NCI-H146 treated with DMSO at 0.1 percent for 48 hours (cell line): Measurements from ENCODE around the gene MAP4K4.
"Not testable (repeated sequence)": the region's sequence is repeated elsewhere in the genome, so short reads cannot be mapped to it uniquely, and the experiment has no call there.

Experiments
- DNase-seq: peaks from one replicate; lab custom pipeline; 2025; ENCODE audit not compliant: unreplicated experiment; lab: John Stamatoyannopoulos, UW

Gene MAP4K4

GRCh38 chr2:101741775-101742520 is 44.4 kb downstream of the MAP4K4 start:
- DNase-seq: no peak

DNA sequence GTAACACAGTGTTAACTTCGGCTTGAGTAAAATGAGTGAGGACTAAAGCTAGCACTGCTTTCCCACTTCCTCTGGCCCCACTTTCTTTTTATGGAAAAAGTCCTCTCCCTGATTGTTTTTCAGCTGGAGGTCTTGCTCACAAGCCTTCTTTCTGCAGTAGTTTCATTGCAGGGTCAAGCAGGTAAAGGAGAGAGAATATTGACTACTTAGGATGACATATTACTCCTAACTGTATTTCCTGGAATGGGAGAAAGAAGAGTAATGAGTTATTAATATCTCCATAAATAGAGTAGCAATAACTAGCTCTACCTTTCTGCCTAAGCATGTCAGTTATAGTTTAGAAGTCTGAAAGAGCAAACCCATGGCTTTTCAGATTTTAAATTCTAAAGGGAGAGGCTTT is 45.0 kb downstream of the MAP4K4 start:
- DNase-seq: no peak

- no peak for DNase-seq
These were observed 45.8 kb downstream of the MAP4K4 start for GRCh38 chr2:101743288-101743687.

GRCh38 chr2:101744832-101745231 is 47.3 kb downstream of the MAP4K4 start:
- no peak for DNase-seq

GRCh38 chr2:101745711-101746694 is 48.5 kb downstream of the MAP4K4 start:
- DNase-seq: no peak

- no peak for DNase-seq
These were observed 50.5 kb downstream of the MAP4K4 start for GRCh38 chr2:101748000-101748399.

GRCh38 chr2:101748462-101748861 is 51.0 kb downstream of the MAP4K4 start:
- DNase-seq: not testable (repeated sequence)

- no peak for DNase-seq
These were observed 53.2 kb downstream of the MAP4K4 start for GRCh38 chr2:101750688-101751087.

- DNase-seq: no peak
These were observed 53.8 kb downstream of the MAP4K4 start for GRCh38 chr2:101751276-101751815.

GRCh38 chr2:101751875-101752619 is 54.5 kb downstream of the MAP4K4 start:
- DNase-seq: no peak

DNA sequence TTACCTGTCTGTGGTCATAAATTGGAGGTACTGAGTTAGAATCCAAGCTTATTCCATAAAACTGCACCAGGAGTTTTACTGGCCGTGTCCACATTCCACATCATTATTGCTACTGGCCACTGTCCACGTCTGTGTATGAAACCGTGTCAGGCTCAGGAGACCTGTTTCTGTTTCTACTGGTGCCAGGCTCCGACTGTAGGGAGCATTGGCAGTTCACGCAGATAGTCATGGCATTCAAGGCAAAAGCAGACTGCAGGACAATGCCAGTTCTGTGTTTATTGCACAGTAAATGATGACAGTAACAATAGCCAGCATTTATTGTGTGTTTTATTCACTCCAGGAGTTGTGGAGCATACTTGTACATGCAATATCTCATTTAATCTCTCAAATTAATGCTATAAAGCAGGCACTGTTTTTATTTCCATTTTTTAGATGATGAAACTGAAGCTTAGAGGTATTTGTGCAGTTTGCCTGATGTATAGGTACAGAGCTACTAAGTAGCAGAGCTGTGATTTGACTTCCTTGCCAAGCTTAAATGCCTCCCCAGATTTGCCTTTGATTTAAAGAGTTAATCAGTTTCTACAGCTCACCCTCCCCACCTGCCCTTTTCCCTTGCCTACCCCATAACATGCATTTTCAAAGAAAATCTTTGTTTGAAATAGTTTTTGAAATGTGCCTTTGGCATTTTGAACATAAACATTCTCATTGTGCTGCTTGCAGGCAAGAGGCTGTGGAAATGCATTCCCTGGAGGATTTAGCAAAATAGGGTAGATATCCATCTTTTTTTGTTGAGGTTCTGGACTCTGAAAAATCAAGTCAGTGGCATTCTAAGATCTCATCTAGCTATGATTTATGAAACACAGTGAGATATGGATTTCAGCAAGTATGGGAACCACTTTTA is 55.5 kb downstream of the MAP4K4 start:
- no peak for DNase-seq

DNA sequence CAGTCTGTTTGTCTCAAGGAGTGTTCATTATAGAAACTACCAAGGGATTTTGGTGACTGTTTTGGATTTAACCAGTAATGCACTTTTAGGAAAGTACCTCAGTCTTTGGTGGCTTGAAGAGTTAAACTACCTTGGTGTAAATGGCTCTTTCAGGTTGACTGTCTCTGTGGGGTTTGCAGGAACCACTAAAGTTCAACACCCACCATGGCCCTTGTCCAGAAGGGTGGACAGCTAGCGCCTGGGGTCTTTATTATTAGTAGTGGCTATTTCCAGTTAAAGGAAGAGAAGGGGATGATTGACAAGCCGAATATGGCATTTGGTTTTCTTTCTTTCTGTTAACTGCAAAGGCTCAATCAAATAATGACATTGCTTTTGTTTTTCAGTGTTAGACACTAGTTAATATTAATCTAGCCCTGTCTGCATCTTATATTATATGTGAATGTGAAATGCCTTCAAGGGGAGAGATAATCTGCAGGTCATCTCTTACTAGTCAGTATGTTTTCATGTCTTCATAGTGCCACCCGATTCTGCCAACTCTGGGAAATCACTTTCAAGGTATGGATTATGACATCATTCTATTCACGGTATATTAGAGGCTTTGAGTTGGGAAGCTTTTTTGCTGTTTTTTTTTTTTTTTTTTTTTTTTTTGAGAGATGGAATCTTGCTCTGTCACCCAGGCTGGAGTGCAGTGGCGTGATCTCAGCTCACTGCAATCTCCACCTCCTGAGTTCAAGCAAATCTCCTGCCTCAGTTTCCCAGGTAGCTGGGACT is 56.4 kb downstream of the MAP4K4 start:
- no peak for DNase-seq

- no peak for DNase-seq
These were observed 57.1 kb downstream of the MAP4K4 start for GRCh38 chr2:101754618-101755017.

DNA sequence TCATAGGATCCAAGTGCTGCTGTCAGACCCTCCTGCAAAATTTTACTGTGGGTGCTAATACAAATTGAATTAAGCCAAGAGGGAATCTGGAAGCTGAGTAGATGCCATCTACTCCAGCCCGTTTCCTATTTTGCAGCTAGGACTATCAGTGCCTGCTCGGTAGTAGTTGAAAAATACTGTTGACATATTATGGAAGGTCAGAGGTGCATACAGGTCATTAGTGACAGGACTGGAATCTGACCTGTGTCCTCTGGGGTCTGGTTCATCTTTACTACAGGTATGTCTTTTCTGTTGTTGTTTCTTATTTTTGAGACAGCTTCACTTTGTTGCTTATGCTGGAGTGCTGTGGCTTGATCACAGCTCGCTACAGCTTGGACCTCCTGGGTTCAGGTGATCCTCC is 58.8 kb downstream of the MAP4K4 start:
- no peak for DNase-seq

- no peak for DNase-seq
These were observed 60.5 kb downstream of the MAP4K4 start for GRCh38 chr2:101758001-101758400.

DNA sequence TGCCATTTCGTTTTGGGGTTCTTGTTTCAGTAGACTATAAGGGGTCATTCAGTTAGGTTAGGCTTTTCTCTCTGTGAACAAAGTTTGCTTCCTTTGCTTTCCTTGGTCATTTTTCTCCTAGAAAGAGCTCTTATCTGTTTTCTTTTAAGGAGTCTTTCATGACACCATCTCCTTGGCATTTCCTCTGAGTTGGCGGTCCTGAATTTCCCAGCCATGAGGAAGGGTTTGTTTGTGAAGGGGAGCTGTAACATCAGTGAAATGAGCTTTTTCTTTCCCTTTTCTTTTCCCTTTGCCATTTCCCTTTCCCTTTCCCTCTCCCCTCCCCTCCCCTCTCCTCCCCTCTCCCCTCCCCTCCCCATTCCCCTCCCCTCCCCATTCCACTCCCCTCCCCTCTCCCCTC is 61.7 kb downstream of the MAP4K4 start:
- DNase-seq: no peak

GRCh38 chr2:101762451-101763171 is 65.1 kb downstream of the MAP4K4 start:
- no peak for DNase-seq

GRCh38 chr2:101763496-101764333 is 66.2 kb downstream of the MAP4K4 start:
- no peak for DNase-seq
